Measurements from ENCODE around the gene LEP.

The LEP gene

GRCh38 chr7:128247640-128248194 is 6.6 kb downstream of the LEP start:
- Histone ChIP-seq H3F3A (ENCODE audit: control insufficient read depth, insufficient read depth) (no peaks in the 10 kb centered on the region), H3K4me2 (ENCODE audit: low read length) (no peak overlapping the region), H3K4me3 (ENCODE audit: low read length) (no peak overlapping the region), H3K36me3 (ENCODE audit: control insufficient read depth, low read length) (no peaks in the 10 kb centered on the region), H3K4me1 (ENCODE audit: control insufficient read depth, low read length) (no peaks in the 10 kb centered on the region), H3K27me3 (ENCODE audit: control insufficient read depth, low read length) (peaks cover 21% of the 10 kb centered on the region), H3K9me2 (replicated peaks; ENCODE audit: control insufficient read depth, low read length) (no peaks in the 10 kb centered on the region), H3K9me3 (ENCODE audit: control insufficient read depth, insufficient read depth, low read length) (no peaks in the 10 kb centered on the region), H3K79me2 (ENCODE audit: control insufficient read depth, low read length) (no peaks in the 10 kb centered on the region), H4K20me1 (ENCODE audit: control insufficient read depth, insufficient read depth, low read depth, low read length) (no peaks in the 10 kb centered on the region), H3K27ac (ENCODE audit: low read depth, low read length) (no peak overlapping the region)
- no peak for TF ChIP-seq EZH2phosphoT487 (IDR thresholded peaks at IDR 0.05; ENCODE audit: borderline replicate concordance, low read length)
- TF ChIP-seq, protein P1, sequence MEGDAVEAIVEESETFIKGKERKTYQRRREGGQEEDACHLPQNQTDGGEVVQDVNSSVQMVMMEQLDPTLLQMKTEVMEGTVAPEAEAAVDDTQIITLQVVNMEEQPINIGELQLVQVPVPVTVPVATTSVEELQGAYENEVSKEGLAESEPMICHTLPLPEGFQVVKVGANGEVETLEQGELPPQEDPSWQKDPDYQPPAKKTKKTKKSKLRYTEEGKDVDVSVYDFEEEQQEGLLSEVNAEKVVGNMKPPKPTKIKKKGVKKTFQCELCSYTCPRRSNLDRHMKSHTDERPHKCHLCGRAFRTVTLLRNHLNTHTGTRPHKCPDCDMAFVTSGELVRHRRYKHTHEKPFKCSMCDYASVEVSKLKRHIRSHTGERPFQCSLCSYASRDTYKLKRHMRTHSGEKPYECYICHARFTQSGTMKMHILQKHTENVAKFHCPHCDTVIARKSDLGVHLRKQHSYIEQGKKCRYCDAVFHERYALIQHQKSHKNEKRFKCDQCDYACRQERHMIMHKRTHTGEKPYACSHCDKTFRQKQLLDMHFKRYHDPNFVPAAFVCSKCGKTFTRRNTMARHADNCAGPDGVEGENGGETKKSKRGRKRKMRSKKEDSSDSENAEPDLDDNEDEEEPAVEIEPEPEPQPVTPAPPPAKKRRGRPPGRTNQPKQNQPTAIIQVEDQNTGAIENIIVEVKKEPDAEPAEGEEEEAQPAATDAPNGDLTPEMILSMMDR (IDR thresholded peaks at IDR 0.05; ENCODE audit: low read depth, low read length, poor library complexity, severe bottlenecking): no peak

DNA sequence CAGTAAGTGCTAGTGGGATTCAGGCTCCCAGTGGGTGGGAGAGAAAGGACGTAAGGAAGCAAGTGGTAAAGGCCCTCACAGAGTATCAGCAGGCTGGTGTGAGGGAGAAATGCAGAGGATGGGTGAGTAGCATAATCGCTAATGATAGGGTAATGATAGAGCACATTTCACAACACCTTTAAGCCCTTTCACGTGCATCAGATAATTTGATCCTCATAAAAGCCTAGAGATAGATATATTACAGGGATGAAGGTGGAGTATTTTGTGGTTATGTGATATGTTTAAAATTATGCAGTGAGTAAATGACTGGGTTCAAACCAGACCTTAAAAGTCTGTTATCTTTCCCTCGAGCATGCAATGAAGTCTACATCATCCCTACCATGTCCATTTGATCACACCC is 10.3 kb downstream of the LEP start:
- no peak overlapping the region for H3K4me3 ChIP-seq (ENCODE audit: low read length)
- H3K27ac ChIP-seq (ENCODE audit: low read depth, low read length): no peak overlapping the region
- H3K4me1 ChIP-seq (ENCODE audit: control insufficient read depth, low read length): no peaks in the 10 kb centered on the region
- H4K20me1 ChIP-seq (ENCODE audit: control insufficient read depth, insufficient read depth, low read depth, low read length): no peaks in the 10 kb centered on the region
- no peak overlapping the region for H3K4me2 ChIP-seq (ENCODE audit: low read length)
- peaks cover 15% of the 10 kb centered on the region for H3K27me3 ChIP-seq (ENCODE audit: control insufficient read depth, low read length)
- no peaks in the 10 kb centered on the region for H3F3A ChIP-seq (ENCODE audit: control insufficient read depth, insufficient read depth)
- no peaks in the 10 kb centered on the region for H3K79me2 ChIP-seq (ENCODE audit: control insufficient read depth, low read length)
- no peaks in the 10 kb centered on the region for H3K9me2 ChIP-seq (replicated peaks; ENCODE audit: control insufficient read depth, low read length)
- TF ChIP-seq, protein P1 (IDR thresholded peaks at IDR 0.05; ENCODE audit: low read depth, low read length, poor library complexity, severe bottlenecking): no peak
- TF ChIP-seq EZH2phosphoT487 (IDR thresholded peaks at IDR 0.05; ENCODE audit: borderline replicate concordance, low read length): no peak
- H3K36me3 ChIP-seq (ENCODE audit: control insufficient read depth, low read length): no peaks in the 10 kb centered on the region
- no peaks in the 10 kb centered on the region for H3K9me3 ChIP-seq (ENCODE audit: control insufficient read depth, insufficient read depth, low read length)

GRCh38 chr7:128253701-128254100 is 12.6 kb downstream of the LEP start:
- no peak overlapping the region for H3K4me2 ChIP-seq (ENCODE audit: low read length)
- no peaks in the 10 kb centered on the region for H3K4me1 ChIP-seq (ENCODE audit: control insufficient read depth, low read length)
- peaks cover 11% of the 10 kb centered on the region for H3K27me3 ChIP-seq (ENCODE audit: control insufficient read depth, low read length)
- H3K4me3 ChIP-seq (ENCODE audit: low read length): no peak overlapping the region
- TF ChIP-seq, protein P1 (IDR thresholded peaks at IDR 0.05; ENCODE audit: low read depth, low read length, poor library complexity, severe bottlenecking): no peak
- no peak for TF ChIP-seq EZH2phosphoT487 (IDR thresholded peaks at IDR 0.05; ENCODE audit: borderline replicate concordance, low read length)
- H3K79me2 ChIP-seq (ENCODE audit: control insufficient read depth, low read length): no peaks in the 10 kb centered on the region
- H4K20me1 ChIP-seq (ENCODE audit: control insufficient read depth, insufficient read depth, low read depth, low read length): no peaks in the 10 kb centered on the region
- no peak overlapping the region for H3K27ac ChIP-seq (ENCODE audit: low read depth, low read length)
- H3K9me2 ChIP-seq (replicated peaks; ENCODE audit: control insufficient read depth, low read length): no peaks in the 10 kb centered on the region
- H3F3A ChIP-seq (ENCODE audit: control insufficient read depth, insufficient read depth): no peaks in the 10 kb centered on the region
- H3K36me3 ChIP-seq (ENCODE audit: control insufficient read depth, low read length): no peaks in the 10 kb centered on the region
- no peaks in the 10 kb centered on the region for H3K9me3 ChIP-seq (ENCODE audit: control insufficient read depth, insufficient read depth, low read length)

Measured in DOHH2 (cell line).